Activated T-cell treated with anti-CD3 and anti-CD28 coated beads for 4 hours (primary cell): ENCODE measurements around the gene ADGRD1.
"Not testable (repeated sequence)": the region's sequence is repeated elsewhere in the genome, so short reads cannot be mapped to it uniquely, and the experiment has no call there.

Experiments used
- DNase-seq: peaks from one replicate; pipeline ENCODE4 v3.0.0-alpha.2; 2020

ADGRD1 gene

GRCh38 chr12:131108177-131108955 is 154.7 kb downstream of the ADGRD1 start:
- no peak for DNase-seq

- no peak for DNase-seq
These were observed 157.7 kb downstream of the ADGRD1 start for GRCh38 chr12:131111446-131111845.

- no peak for DNase-seq
These were observed 158.3 kb downstream of the ADGRD1 start for GRCh38 chr12:131112021-131112420.

GRCh38 chr12:131112700-131113290 is 159.1 kb downstream of the ADGRD1 start:
- DNase-seq: no peak

- no peak for DNase-seq
These were observed 160.0 kb downstream of the ADGRD1 start for GRCh38 chr12:131113568-131114270.

GRCh38 chr12:131114271-131114670 is 160.6 kb downstream of the ADGRD1 start:
- DNase-seq: no peak

GRCh38 chr12:131114942-131115584 is 161.4 kb downstream of the ADGRD1 start:
- no peak for DNase-seq

GRCh38 chr12:131115766-131116467 is 162.2 kb downstream of the ADGRD1 start:
- DNase-seq: no peak

GRCh38 chr12:131116468-131117117 is 162.9 kb downstream of the ADGRD1 start:
- no peak for DNase-seq

GRCh38 chr12:131117438-131118245 is 163.9 kb downstream of the ADGRD1 start:
- no peak for DNase-seq

- no peak for DNase-seq
These were observed 164.7 kb downstream of the ADGRD1 start for GRCh38 chr12:131118371-131118770.

GRCh38 chr12:131119345-131119744 is 165.6 kb downstream of the ADGRD1 start:
- not testable (repeated sequence) for DNase-seq

GRCh38 chr12:131119936-131120335 is 166.2 kb downstream of the ADGRD1 start:
- no peak for DNase-seq

- DNase-seq: no peak
These were observed 167.1 kb downstream of the ADGRD1 start for GRCh38 chr12:131120831-131121271.

GRCh38 chr12:131121705-131122405 is 168.1 kb downstream of the ADGRD1 start:
- no peak for DNase-seq

- DNase-seq: no peak
These were observed 168.9 kb downstream of the ADGRD1 start for GRCh38 chr12:131122631-131123030.

- DNase-seq: no peak
These were observed 170.1 kb downstream of the ADGRD1 start for GRCh38 chr12:131123817-131124216.

- no peak for DNase-seq
These were observed 171.0 kb downstream of the ADGRD1 start for GRCh38 chr12:131124487-131125280.

- DNase-seq: no peak
These were observed 173.0 kb downstream of the ADGRD1 start for GRCh38 chr12:131126662-131127173.
